HG03097 (cell line): ENCODE results near the gene TOR1AIP2.
"Not testable (repeated sequence)": the region's sequence is repeated elsewhere in the genome, so short reads cannot be mapped to it uniquely, and the experiment has no call there.

Source experiments
- ATAC-seq: cut with Tn5 transposase; IDR thresholded peaks from one replicate; pipeline ENCODE4 v1.9.1; 2021; ENCODE audit not compliant: unreplicated experiment, low FRiP score

Gene TOR1AIP2

GRCh38 chr1:179876300-179876715 lies 1.3 kb downstream of the TOR1AIP2 start:
- no peak for ATAC-seq

DNA sequence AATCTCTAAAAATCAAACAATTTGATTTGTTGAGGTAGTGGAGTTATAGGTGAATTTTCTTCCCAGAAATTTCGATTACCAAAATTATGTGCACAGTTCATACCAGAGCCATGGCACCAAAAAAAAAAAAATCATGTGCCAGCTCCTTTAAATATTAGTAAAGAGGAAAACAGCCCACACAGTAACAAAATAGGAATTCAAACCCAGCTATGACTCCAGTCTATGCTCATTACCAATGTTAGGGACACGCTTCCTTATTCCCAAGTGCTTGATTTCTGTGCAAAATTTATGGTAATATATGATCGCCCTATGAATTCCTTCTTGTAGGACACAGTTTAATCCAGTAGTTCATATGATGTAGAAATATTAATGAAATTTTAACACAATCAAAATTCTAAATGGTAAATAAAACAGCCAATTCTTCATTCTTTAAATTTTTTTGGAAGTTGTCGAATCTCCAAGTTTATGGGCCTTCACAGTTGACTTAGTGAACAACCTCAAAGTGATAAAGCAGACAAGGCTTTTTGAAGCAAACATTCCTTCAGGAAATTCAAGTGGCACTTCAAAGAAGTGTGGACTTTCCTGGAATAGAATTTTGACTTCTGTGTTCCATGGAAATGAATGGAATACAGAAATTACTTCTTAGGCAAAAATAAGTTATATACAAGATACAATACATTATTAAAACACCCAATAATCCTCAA lies 1.9 kb downstream of the TOR1AIP2 start:
- no peak for ATAC-seq

- ATAC-seq, result no peak
Measured at GRCh38 chr1:179873438-179873851, 4.2 kb downstream of the TOR1AIP2 start.

DNA sequence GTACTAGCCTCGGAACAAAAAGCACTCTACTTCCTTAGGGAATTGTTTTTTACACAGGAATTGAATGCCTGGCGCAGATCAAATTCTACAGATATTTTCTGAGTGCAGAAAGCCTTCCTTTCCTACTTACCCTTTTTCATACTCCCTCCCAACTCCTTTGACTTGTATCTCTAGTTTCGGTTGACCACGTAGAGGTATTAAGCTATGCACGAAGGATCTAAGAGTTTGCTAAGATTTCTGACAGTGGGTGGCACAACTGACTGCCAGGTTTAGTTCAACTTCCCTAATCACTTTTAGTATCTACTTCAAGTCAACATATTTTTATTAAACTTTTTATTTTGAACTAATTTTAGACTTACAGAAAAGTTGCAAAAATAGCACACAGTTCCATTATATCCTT lies 5.0 kb downstream of the TOR1AIP2 start:
- ATAC-seq, result no peak

GRCh38 chr1:179871940-179872339 lies 5.7 kb downstream of the TOR1AIP2 start:
- ATAC-seq, result no peak

GRCh38 chr1:179870870-179871269 lies 6.7 kb downstream of the TOR1AIP2 start:
- ATAC-seq, result no peak

DNA sequence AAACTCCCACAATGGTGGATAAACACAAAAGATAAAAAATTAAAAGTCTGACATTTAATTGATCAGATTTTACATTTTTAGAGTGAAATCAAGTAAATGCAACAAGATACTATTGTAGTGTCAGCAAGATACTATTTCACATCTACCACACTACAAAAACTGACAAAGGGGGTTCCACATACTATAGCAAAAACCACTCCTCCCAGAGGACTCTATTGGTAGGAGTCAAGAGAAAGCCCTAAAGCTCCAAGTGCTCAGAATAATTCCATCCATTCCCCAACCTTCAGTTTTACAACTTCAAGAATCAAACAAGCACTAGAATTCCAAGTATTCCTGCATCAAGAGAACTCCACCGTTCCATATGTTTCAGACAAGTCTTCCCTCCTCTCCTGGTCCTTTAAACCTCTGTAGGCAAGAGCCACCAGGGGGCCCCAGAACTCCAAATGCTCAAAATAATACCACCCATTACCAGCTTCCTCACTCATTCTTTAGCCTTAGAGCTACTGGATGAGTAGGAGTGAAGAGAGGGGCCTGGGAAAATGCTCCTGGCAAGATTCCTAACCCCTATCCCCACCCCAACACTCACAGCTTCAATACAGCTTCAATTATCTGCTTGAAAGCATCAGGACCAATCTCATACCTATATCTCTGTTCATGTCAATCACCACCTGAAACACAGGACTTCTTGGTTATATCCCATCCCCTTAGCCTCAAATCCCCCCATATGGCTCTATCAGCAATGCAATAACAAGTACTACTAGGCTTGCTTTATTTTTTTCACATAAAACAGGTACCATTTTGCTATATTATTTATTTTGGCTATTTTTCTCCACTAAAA lies 9.9 kb downstream of the TOR1AIP2 start:
- ATAC-seq, result no peak

- no peak for ATAC-seq
Measured at GRCh38 chr1:179866616-179867015, 11.0 kb downstream of the TOR1AIP2 start.

- ATAC-seq, result no peak
Measured at GRCh38 chr1:179865377-179865776, 12.2 kb downstream of the TOR1AIP2 start.

DNA sequence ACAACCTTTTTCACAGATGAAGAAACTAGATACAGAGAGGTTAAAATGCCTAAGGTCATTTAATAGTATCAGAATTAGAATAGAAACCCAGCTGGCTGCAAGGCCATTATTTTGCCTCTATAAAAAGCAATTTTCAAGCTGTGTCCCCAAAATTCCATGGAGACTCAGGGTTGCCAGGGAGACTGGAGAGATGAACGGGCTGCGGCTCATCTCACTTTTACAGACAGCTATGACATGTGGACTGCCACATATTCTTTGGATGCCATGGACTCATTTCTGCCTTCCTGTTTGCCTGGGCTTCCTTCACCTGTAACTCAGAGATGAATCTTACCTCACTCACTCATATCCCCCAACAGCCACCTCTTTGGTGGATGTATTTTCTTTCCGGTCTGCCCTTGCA lies 17.0 kb downstream of the TOR1AIP2 start:
- ATAC-seq, result no peak

DNA sequence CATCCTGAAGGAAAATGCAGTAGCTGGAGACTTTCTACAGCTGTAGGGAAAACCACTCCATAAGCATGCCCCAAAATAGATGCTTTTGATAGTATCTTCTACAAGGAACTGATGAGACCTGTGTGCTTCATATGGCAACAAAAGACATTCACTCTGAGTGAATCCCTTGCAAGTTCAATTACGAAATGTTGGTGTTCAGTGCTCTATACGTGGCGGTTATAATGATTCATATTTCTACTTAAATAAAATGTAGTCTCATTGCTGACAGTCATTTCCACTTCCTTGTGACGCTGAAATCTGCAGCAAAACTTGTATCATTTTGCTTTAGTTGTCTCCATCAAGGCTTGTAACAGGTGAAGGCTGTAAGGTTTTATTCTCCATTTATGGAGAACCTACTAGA lies 20.6 kb downstream of the TOR1AIP2 start:
- ATAC-seq, result no peak

GRCh38 chr1:179856296-179856695 lies 21.3 kb downstream of the TOR1AIP2 start:
- ATAC-seq, result no peak

DNA sequence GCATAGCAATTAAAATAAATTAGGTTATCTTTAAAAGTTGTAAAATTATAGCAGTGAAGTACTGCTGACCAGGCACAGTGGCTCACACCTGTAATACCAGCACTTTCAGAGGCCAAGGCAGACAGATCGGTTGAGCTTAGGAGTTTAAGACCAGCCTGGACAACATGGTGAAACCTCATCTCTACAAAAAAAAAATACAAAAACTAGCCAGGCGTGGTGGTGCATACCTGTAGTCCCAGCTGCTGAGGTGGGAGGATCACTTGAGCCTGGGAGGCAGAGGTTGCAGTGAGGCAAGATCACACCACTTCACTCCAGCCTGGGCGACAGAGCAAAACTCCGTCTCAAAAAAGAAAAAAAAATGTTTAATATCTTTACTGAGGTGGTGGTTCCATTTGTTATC lies 21.8 kb downstream of the TOR1AIP2 start:
- not testable (repeated sequence) for ATAC-seq

GRCh38 chr1:179853102-179853501 lies 24.5 kb downstream of the TOR1AIP2 start:
- ATAC-seq, result no peak

- no peak for ATAC-seq
Measured at GRCh38 chr1:179848233-179848632, 29.4 kb downstream of the TOR1AIP2 start.

DNA sequence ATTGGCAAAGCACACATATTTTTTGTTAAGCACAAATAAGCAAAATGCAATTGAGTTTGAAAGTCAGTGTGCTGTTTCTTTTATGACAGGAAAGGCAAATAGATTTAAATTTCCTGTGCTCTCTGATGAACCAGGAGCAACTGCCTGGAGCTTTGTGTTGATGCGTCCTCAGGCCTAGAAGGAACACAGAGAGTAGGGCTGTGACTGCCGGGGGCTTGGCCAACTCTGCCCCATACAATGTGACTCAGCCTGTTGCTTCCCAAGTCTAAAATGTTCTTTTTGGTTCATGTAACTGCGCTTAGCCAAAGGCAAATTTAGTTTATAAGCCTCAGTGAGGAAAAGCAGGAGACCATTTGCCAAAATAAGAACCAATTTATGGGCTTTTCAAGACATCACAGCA lies 37.5 kb downstream of the TOR1AIP2 start:
- ATAC-seq, result no peak

GRCh38 chr1:179836686-179837445 lies 40.7 kb downstream of the TOR1AIP2 start:
- not testable (repeated sequence) for ATAC-seq

- ATAC-seq, result no peak
Measured at GRCh38 chr1:179831852-179832699, 45.5 kb downstream of the TOR1AIP2 start.

DNA sequence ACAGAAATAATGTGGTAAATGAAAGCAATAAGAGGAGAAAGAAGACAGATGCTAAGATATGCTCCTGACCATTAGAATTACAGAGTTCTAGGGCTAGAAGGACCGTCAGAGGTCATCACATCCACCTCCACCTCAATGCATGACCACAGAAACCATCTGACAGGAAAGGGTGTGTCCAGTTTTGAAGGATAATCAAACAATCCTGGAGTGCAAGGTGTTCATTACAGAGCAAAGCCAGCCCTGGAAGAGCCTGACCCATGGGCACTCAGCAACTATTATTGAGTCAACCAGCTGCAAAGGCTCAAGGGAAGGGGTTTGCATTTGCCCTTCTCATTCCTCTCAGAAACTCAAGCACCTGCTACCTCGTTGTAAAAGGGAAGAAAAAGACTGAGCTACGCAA lies 46.4 kb downstream of the TOR1AIP2 start:
- ATAC-seq, result no peak

DNA sequence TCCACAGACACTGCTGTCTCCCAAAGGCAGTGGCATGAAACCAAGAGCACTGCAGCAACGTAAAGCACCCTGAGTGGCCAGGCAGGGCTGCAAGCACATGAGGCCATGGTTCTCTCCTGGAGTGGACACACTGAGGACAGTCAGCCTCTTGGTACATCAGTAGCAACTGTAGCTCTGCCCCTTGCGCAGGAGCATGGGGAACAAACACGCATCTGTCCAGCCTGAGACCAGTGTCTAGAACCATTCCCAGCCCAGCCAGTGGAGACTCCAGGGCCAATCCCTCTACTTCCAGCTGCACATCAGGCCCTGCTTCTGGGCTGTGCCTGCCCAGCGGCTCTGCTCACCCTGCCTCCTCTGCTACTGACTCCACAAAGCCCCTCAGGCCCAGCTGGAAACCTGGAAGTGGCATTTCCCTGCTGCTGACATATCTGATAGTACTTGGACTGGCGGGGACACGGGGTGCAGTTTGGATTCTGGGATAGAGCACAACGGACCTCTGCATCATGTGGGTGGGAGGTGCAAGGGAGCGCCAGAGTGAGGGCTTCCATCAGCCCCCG lies 49.0 kb downstream of the TOR1AIP2 start:
- ATAC-seq, result no peak
